Neural progenitor cell (in vitro differentiated cells): ENCODE measurements around the gene PRICKLE3. TPM values are rescaled to one million over a fixed set of nuclear protein-coding genes. Genes with fewer than 3 reads are reported as not detected.
A peak's percentile ranks its signal among the peaks of the same experiment; 100 is the strongest.

Experiments used
- DNase-seq: peaks from one replicate; pipeline ENCODE4 v3.0.0-alpha.2; 2016; ENCODE audit warnings: low spot score
- H2AFZ ChIP-seq: fragments of 200-600 bp; sonication (generic); replicated peaks from 2 replicates; pipeline ENCODE4 v1.6.1; 2016; ENCODE audit warnings: antibody characterized with exemption
- H3F3A ChIP-seq: fragments of 200-600 bp; sonication (generic); 2 replicates; pipeline ENCODE4 v1.6.1; 2016; ENCODE audit warnings: antibody characterized with exemption, low read depth
- H3K27ac ChIP-seq: fragments of 200-600 bp; sonication (generic); 2 replicates; pipeline ENCODE4 v1.5.1; 2016; ENCODE audit warnings: mild to moderate bottlenecking
- H3K27me3 ChIP-seq: fragments of 200-600 bp; sonication (generic); 2 replicates; pipeline ENCODE4 v1.6.1; 2016; ENCODE audit warnings: mild to moderate bottlenecking, moderate library complexity
- H3K36me3 ChIP-seq: fragments of 200-600 bp; sonication (generic); 2 replicates; pipeline ENCODE4 v1.5.1; 2016
- H3K4me1 ChIP-seq: fragments of 200-600 bp; sonication (generic); 2 replicates; pipeline ENCODE4 v1.6.1; 2016; ENCODE audit warnings: mixed run types
- H3K4me2 ChIP-seq: fragments of 200-600 bp; sonication (generic); 2 replicates; pipeline ENCODE4 v1.6.1; 2016
- H3K4me3 ChIP-seq: fragments of 200-600 bp; sonication (generic); 2 replicates; pipeline ENCODE4 v1.5.1; 2016
- H3K79me2 ChIP-seq: fragments of 200-600 bp; sonication (generic); 2 replicates; pipeline ENCODE4 v1.6.1; 2016; ENCODE audit warnings: low read depth
- H3K9ac ChIP-seq: fragments of 200-600 bp; sonication (generic); 2 replicates; pipeline ENCODE4 v1.6.1; 2016
- H3K9me3 ChIP-seq: fragments of 200-600 bp; sonication (generic); 2 replicates; pipeline ENCODE4 v1.5.1; 2016; ENCODE audit warnings: low read depth
- H4K20me1 ChIP-seq: fragments of 200-600 bp; sonication (generic); 2 replicates; pipeline ENCODE4 v1.6.1; 2016; ENCODE audit warnings: low read depth
- H3K27ac Mint-ChIP-seq: 3 replicates; pipeline ENCODE4 v1.8.0; 2021; ENCODE audit warnings: mixed read lengths
- H3K27me3 Mint-ChIP-seq: 2 replicates; pipeline ENCODE4 v1.8.0; 2022; ENCODE audit warnings: low read depth, mild to moderate bottlenecking, inconsistent platforms, moderate library complexity, mixed read lengths; ENCODE audit not compliant: insufficient read depth
- H3K36me3 Mint-ChIP-seq: 3 replicates; pipeline ENCODE4 v1.8.0; 2021; ENCODE audit warnings: mixed read lengths
- H3K4me1 Mint-ChIP-seq: 3 replicates; pipeline ENCODE4 v1.8.0; 2021; ENCODE audit warnings: mixed read lengths
- H3K4me3 Mint-ChIP-seq: 3 replicates; pipeline ENCODE4 v1.8.0; 2021; ENCODE audit warnings: mild to moderate bottlenecking, moderate library complexity, mixed read lengths
- H3K9me3 Mint-ChIP-seq: 3 replicates; pipeline ENCODE4 v1.8.0; 2020; ENCODE audit warnings: mixed read lengths
- EZH2 ChIP-seq: fragments of 200-600 bp; sonication (generic); IDR thresholded peaks from 2 replicates; pipeline ENCODE4 v1.6.1; 2017; ENCODE audit warnings: antibody characterized with exemption, mild to moderate bottlenecking, moderate library complexity
- EZH2phosphoT487 ChIP-seq: fragments of 200-600 bp; sonication (generic); IDR thresholded peaks from 2 replicates; pipeline ENCODE4 v1.6.1; 2017; ENCODE audit warnings: antibody characterized with exemption
- total RNA-seq: library from RNA; depleted of rRNA; stranded (reverse); fragments of >200 nt; gene quantifications from 2 replicates; pipeline ENCODE4 v1.2.3, GENCODE V29; 2015; ENCODE audit warnings: low replicate concordance
- TF ChIP-seq, protein P1 (sequence below): fragments of 200-600 bp; sonication (generic); IDR thresholded peaks from 2 replicates; pipeline ENCODE4 v1.5.1; 2017; ENCODE audit warnings: antibody characterized with exemption, mild to moderate bottlenecking

The PRICKLE3 gene
- total RNA-seq, 1 donor from 2014 or later = 0.28 TPM

DNA sequence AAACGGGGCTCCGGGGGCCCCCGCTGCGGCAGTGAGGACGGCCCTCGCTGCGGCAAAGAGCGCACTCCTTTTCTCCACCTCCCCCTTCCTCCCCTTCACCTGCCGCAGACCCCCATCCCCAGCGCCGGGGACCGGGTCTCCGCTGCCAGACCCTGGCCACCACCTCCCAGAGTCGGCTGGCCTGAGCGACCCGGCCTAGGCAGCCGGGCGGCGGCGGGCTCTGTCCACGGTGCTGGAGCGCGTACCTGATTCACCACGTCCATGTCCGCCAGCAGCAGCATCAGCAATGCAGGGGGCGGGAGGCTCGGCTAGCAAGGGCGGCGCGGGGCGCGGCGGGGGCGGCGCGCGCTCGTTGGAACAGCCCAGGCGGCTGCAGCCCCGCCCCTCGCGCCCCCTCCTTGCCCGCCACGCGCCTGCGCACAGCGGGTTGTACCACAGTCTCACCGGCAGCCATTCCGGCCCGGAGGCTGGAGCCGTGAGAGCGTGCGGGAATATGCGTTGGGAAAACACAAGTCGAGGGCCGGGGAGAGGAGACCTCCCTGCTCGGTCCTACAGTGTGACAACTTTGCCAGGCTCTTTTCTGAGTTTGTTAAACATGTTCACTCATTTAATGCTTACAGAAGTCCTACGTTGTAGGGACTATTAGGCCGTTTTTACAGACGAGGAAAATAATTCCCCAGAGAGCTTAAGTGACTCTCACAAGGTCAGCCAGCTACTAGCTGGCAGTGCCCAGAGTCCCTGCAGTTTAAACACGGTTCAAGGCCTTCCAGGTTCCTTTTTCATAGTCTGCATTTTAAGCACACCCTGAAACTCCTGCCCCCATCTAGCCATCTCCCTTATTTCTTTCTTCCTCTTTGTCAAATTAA, 14.0 kb upstream of the PRICKLE3 start, which contains the start of gene SYP:
SYP (minus strand) TSS at position 288 of the 866 bp plus-strand sequence; CDS start at position 281, 7 bp downstream.
- Histone ChIP-seq H4K20me1 (no peaks in the 10 kb centered on the region), H3K4me1 (no peaks in the 10 kb centered on the region), H3K79me2 (no peaks in the 10 kb centered on the region), H3K36me3 (no peaks in the 10 kb centered on the region), H3K27ac (no peak within 1 kb of the TSS), H2AFZ (no peak within 1 kb of the TSS), H3K9ac (no peak within 1 kb of the TSS), H3K4me2 (peak within 1 kb of the TSS; percentile 71), H3F3A (no peaks in the 10 kb centered on the region), H3K27me3 (peaks cover 21% of the 10 kb centered on the region), H3K9me3 (no peaks in the 10 kb centered on the region), H3K4me3 (peak within 1 kb of the TSS; percentile 32)
- Mint-ChIP-seq H3K4me3 (peak within 1 kb of the TSS; percentile 72), H3K27ac (no peak within 1 kb of the TSS), H3K4me1 (peaks cover 4% of the 10 kb centered on the region), H3K36me3 (no peaks in the 10 kb centered on the region), H3K27me3 (no peaks in the 10 kb centered on the region), H3K9me3 (peaks cover 5% of the 10 kb centered on the region)
- peak; percentile 92 for DNase-seq
- no peak for TF ChIP-seq EZH2
- no peak for TF ChIP-seq EZH2phosphoT487
- TF ChIP-seq, protein P1, sequence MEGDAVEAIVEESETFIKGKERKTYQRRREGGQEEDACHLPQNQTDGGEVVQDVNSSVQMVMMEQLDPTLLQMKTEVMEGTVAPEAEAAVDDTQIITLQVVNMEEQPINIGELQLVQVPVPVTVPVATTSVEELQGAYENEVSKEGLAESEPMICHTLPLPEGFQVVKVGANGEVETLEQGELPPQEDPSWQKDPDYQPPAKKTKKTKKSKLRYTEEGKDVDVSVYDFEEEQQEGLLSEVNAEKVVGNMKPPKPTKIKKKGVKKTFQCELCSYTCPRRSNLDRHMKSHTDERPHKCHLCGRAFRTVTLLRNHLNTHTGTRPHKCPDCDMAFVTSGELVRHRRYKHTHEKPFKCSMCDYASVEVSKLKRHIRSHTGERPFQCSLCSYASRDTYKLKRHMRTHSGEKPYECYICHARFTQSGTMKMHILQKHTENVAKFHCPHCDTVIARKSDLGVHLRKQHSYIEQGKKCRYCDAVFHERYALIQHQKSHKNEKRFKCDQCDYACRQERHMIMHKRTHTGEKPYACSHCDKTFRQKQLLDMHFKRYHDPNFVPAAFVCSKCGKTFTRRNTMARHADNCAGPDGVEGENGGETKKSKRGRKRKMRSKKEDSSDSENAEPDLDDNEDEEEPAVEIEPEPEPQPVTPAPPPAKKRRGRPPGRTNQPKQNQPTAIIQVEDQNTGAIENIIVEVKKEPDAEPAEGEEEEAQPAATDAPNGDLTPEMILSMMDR = no peak

DNA sequence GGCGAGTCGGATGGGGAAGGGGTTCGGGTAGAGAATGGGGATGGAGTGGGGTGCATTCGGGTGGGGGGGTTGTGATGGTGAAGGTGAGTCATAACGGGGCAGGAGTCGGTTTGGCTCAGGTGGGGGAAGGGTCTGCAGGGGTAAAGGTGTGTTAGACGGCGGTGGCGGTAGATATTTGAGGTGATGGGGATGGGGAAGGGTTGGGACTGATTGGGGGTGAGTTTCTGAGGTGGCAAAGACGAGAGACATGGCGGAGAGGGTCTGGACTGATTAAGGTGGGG, 13.1 kb upstream of the PRICKLE3 start:
- Histone ChIP-seq H3K4me1 (no peaks in the 10 kb centered on the region), H3K4me2 (no peak overlapping the region), H3F3A (no peaks in the 10 kb centered on the region), H4K20me1 (no peaks in the 10 kb centered on the region), H3K36me3 (no peaks in the 10 kb centered on the region), H3K27me3 (peaks cover 21% of the 10 kb centered on the region), H3K4me3 (no peak overlapping the region), H3K9me3 (no peaks in the 10 kb centered on the region), H2AFZ (no peak overlapping the region), H3K9ac (no peak overlapping the region), H3K27ac (no peak overlapping the region), H3K79me2 (no peaks in the 10 kb centered on the region)
- TF ChIP-seq EZH2 = no peak
- no peak for TF ChIP-seq EZH2phosphoT487
- TF ChIP-seq, protein P1 = no peak
- Mint-ChIP-seq H3K27ac (no peak overlapping the region), H3K4me1 (peaks cover 4% of the 10 kb centered on the region), H3K4me3 (peak overlapping the region; percentile 72), H3K36me3 (no peaks in the 10 kb centered on the region), H3K9me3 (peaks cover 5% of the 10 kb centered on the region), H3K27me3 (no peaks in the 10 kb centered on the region)
- DNase-seq = no peak

DNA sequence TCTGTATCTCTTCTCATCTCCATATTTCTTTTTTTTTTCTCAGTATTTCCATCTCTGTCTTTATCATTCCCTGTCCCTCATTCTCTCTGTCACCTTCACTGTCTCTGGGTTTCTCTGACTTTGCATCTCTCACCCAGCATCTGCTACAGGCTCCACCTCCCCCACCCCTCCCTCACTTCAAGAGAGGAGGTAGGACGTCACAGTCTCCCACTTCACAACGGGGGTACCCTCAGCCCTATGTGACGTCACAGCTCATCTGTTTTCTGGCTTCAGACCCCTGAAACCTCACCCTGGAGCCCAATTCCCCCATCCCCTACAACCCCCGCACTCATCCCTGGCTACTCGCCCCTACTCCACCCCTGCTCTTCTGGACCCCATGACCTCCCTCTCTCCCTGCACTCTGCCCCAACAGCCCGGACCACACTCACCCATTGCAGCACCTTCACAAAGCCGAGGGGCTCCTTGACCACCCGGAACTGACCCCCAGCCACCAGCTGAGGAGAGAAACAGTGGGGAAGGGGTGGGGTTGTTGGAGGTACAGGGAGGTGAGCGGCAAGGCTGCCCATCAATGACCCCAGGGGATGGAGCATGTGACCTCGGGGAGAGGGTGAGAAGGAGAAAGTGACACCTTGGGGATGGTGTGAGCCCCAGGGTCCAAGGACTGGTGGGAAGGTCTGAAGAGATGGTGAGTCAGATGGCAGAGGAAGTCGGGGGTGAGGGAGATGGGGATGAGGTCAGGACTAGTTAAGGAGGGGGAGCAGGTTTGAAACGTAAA, 12.6 kb upstream of the PRICKLE3 start:
- peak overlapping the region; percentile 72 for H3K4me3 Mint-ChIP-seq
- Histone ChIP-seq H3K27ac (no peak overlapping the region), H3K27me3 (peaks cover 21% of the 10 kb centered on the region), H3F3A (no peaks in the 10 kb centered on the region), H3K4me1 (no peaks in the 10 kb centered on the region), H4K20me1 (no peaks in the 10 kb centered on the region), H3K36me3 (no peaks in the 10 kb centered on the region), H3K4me2 (no peak overlapping the region), H3K9ac (no peak overlapping the region), H3K79me2 (no peaks in the 10 kb centered on the region), H3K9me3 (no peaks in the 10 kb centered on the region), H3K4me3 (no peak overlapping the region), H2AFZ (no peak overlapping the region)
- H3K9me3 Mint-ChIP-seq = peaks cover 9% of the 10 kb centered on the region
- H3K4me1 Mint-ChIP-seq = peaks cover 6% of the 10 kb centered on the region
- H3K36me3 Mint-ChIP-seq = no peaks in the 10 kb centered on the region
- DNase-seq = no peak
- TF ChIP-seq EZH2phosphoT487 = no peak
- TF ChIP-seq EZH2 = no peak
- TF ChIP-seq, protein P1 = no peak
- H3K27me3 Mint-ChIP-seq = peaks cover under 1% of the 10 kb centered on the region
- no peak overlapping the region for H3K27ac Mint-ChIP-seq
